PC-3 (cell line): ENCODE measurements around the gene AP1M2. TPM values are rescaled to one million over a fixed set of nuclear protein-coding genes. Genes with fewer than 3 reads are reported as not detected.

ENCODE experiments used
- ATAC-seq: fragments of 200-7000 bp; cut with Tn5 transposase; 2 replicates; pipeline ENCODE4 v1.9.1; 2020; ENCODE audit warnings: mild to moderate bottlenecking, moderate library complexity
- BruUV-seq: library from RNA; stranded (reverse); fragments of 400-500 nt; replicated peaks from 2 replicates; lab custom pipeline; 2021; lab: Mats Ljungman, UMichigan
- CTCF ChIA-PET: fragments of 300-600 bp; sonication (Branson Sonifier 250); formaldehyde crosslinking; loops from one replicate; lab custom pipeline; 2022; ENCODE audit warnings: antibody characterized with exemption; lab: Charles Lee
- POLR2A ChIA-PET: fragments of 300-600 bp; sonication (Branson Sonifier 250); formaldehyde crosslinking; loops from one replicate; lab custom pipeline; 2022; ENCODE audit warnings: antibody characterized with exemption; ENCODE audit not compliant: unreplicated experiment; lab: Charles Lee
- DNase-seq: peaks from one replicate; pipeline ENCODE4 v3.0.0-alpha.2; 2015
- H2AFZ ChIP-seq: fragments of 300-600 bp; sonication (generic); 2 replicates; pipeline ENCODE4 v1.6.0; 2016; ENCODE audit warnings: antibody characterized with exemption, low read length
- H3F3A ChIP-seq: fragments of 300-600 bp; sonication (generic); one replicate; pipeline ENCODE4 v1.6.0; 2017; ENCODE audit warnings: antibody characterized with exemption, low read length, control low read depth, mild to moderate bottlenecking; ENCODE audit not compliant: unreplicated experiment
- H3K27ac ChIP-seq: fragments of 300-600 bp; sonication (generic); 2 replicates; pipeline ENCODE4 v1.5.1; 2016; ENCODE audit warnings: mild to moderate bottlenecking, low read length
- H3K27me3 ChIP-seq: fragments of 300-600 bp; sonication (generic); 2 replicates; pipeline ENCODE4 v1.6.1; 2016; ENCODE audit warnings: low read length, mixed read lengths
- H3K36me3 ChIP-seq: fragments of 300-600 bp; sonication (generic); 2 replicates; pipeline ENCODE4 v1.6.1; 2016; ENCODE audit warnings: low read depth, mixed run types, low read length, mixed read lengths
- H3K4me1 ChIP-seq: fragments of 300-600 bp; sonication (generic); 2 replicates; pipeline ENCODE4 v1.5.1; 2016; ENCODE audit warnings: low read length; ENCODE audit not compliant: insufficient read depth
- H3K4me2 ChIP-seq: fragments of 300-600 bp; sonication (generic); 2 replicates; pipeline ENCODE4 v1.6.0; 2016; ENCODE audit warnings: low read length
- H3K4me3 ChIP-seq: fragments of 300-600 bp; sonication (generic); 2 replicates; pipeline ENCODE4 v1.5.1; 2016; ENCODE audit warnings: mild to moderate bottlenecking, low read length, mixed read lengths
- H3K79me2 ChIP-seq: fragments of 300-600 bp; sonication (generic); 2 replicates; pipeline ENCODE4 v1.6.1; 2017; ENCODE audit warnings: low read length, mixed read lengths
- H3K9ac ChIP-seq: fragments of 300-600 bp; sonication (generic); 2 replicates; pipeline ENCODE4 v1.6.0; 2016; ENCODE audit warnings: mild to moderate bottlenecking, low read length
- H3K9me2 ChIP-seq: fragments of 300-600 bp; sonication (generic); replicated peaks from 2 replicates; pipeline ENCODE4 v1.6.1; 2016; ENCODE audit warnings: mixed run types, low read length, mixed read lengths
- H3K9me3 ChIP-seq: fragments of 300-600 bp; sonication (generic); 2 replicates; pipeline ENCODE4 v1.6.1; 2016; ENCODE audit warnings: low read length, mixed read lengths
- H4K20me1 ChIP-seq: fragments of 300-600 bp; sonication (generic); 2 replicates; pipeline ENCODE4 v1.6.1; 2016; ENCODE audit warnings: low read length, mixed read lengths
- CTCF ChIP-seq: fragments of 300-600 bp; sonication (generic); conservative IDR thresholded peaks from 2 replicates; pipeline ENCODE4 v1.5.1; 2017; ENCODE audit warnings: antibody characterized with exemption, low read depth, mild to moderate bottlenecking, low read length
- EZH2 ChIP-seq: fragments of 300-600 bp; sonication (generic); IDR thresholded peaks from one replicate; pipeline ENCODE4 v1.6.1; 2017; ENCODE audit warnings: antibody characterized with exemption, mild to moderate bottlenecking, low read length; ENCODE audit not compliant: unreplicated experiment
- EZH2phosphoT487 ChIP-seq: fragments of 300-600 bp; sonication (generic); IDR thresholded peaks from 2 replicates; pipeline ENCODE4 v1.6.1; 2018; ENCODE audit warnings: mild to moderate bottlenecking, antibody characterized with exemption, low read length, borderline replicate concordance
- intact Hi-C: fragments of 100-400 bp; cut with micrococcal nuclease; formaldehyde crosslinking; loops from 2 replicates; pipeline ENCODE4 v1.9.0; 2023
- total RNA-seq: library from RNA; depleted of rRNA; stranded (reverse); fragments of >200 nt; gene quantifications from 2 replicates; pipeline ENCODE4 v1.2.3, GENCODE V29; 2014

The AP1M2 gene
- total RNA-seq, 1 experiment from 2014 or later: 50.0 TPM

- no peak overlapping the region for H3K4me2 ChIP-seq
- CTCF ChIA-PET: no interaction called here
- H3K4me1 ChIP-seq: no peaks in the 10 kb centered on the region
- POLR2A ChIA-PET: no interaction called here
- H3K27me3 ChIP-seq: no peaks in the 10 kb centered on the region
- peaks cover 47% of the 10 kb centered on the region for H3K36me3 ChIP-seq
- no peaks in the 10 kb centered on the region for H3K79me2 ChIP-seq
- no peaks in the 10 kb centered on the region for H3K9me3 ChIP-seq
- no peak overlapping the region for H3K9ac ChIP-seq
- DNase-seq: no peak
- no peak for ATAC-seq
- H3K9me2 ChIP-seq: no peaks in the 10 kb centered on the region
- BruUV-seq: no TSS peak
- H4K20me1 ChIP-seq: no peaks in the 10 kb centered on the region
- TF ChIP-seq CTCF (no peak), EZH2 (no peak), EZH2phosphoT487 (no peak)
- no peak overlapping the region for H2AFZ ChIP-seq
- H3K4me3 ChIP-seq: no peak overlapping the region
- H3F3A ChIP-seq: no peaks in the 10 kb centered on the region
- no peak overlapping the region for H3K27ac ChIP-seq
- intact Hi-C loops: no loop called here
These were observed 47.9 kb upstream of the AP1M2 start for GRCh38 chr19:10634963-10635362.

GRCh38 chr19:10634430-10634829, 47.3 kb upstream of the AP1M2 start:
- no peaks in the 10 kb centered on the region for H3F3A ChIP-seq
- no peaks in the 10 kb centered on the region for H3K79me2 ChIP-seq
- H2AFZ ChIP-seq: no peak overlapping the region
- POLR2A ChIA-PET: no interaction called here
- no peak for ATAC-seq
- peaks cover 47% of the 10 kb centered on the region for H3K36me3 ChIP-seq
- H3K27me3 ChIP-seq: no peaks in the 10 kb centered on the region
- H3K27ac ChIP-seq: no peak overlapping the region
- no peak for DNase-seq
- H3K9me3 ChIP-seq: no peaks in the 10 kb centered on the region
- H3K9me2 ChIP-seq: no peaks in the 10 kb centered on the region
- intact Hi-C loops: no loop called here
- no TSS peak for BruUV-seq
- H3K4me1 ChIP-seq: no peaks in the 10 kb centered on the region
- CTCF ChIA-PET: no interaction called here
- no peak overlapping the region for H3K4me3 ChIP-seq
- no peak overlapping the region for H3K9ac ChIP-seq
- no peak for TF ChIP-seq CTCF
- TF ChIP-seq EZH2: no peak
- no peaks in the 10 kb centered on the region for H4K20me1 ChIP-seq
- H3K4me2 ChIP-seq: no peak overlapping the region

- DNase-seq (no peak), ATAC-seq (no peak)
- Histone ChIP-seq H3K4me2 (no peak overlapping the region), H3F3A (no peaks in the 10 kb centered on the region), H3K4me1 (0 out of 2 replicates have a peak, but pooled peaks cover 4% of the 10 kb centered on the region), H3K9me2 (no peaks in the 10 kb centered on the region), H3K9me3 (no peaks in the 10 kb centered on the region), H3K27ac (no peak overlapping the region), H4K20me1 (no peaks in the 10 kb centered on the region), H3K36me3 (peaks cover 39% of the 10 kb centered on the region), H3K27me3 (no peaks in the 10 kb centered on the region), H3K79me2 (peaks cover 9% of the 10 kb centered on the region), H3K4me3 (no peak overlapping the region), H2AFZ (no peak overlapping the region), H3K9ac (no peak overlapping the region)
- intact Hi-C loops: no loop called here
- no TSS peak for BruUV-seq
- no peak for TF ChIP-seq EZH2
- no peak for TF ChIP-seq CTCF
- TF ChIP-seq EZH2phosphoT487: no peak
- CTCF ChIA-PET: no interaction called here
- POLR2A ChIA-PET: no interaction called here
These were observed 44.8 kb upstream of the AP1M2 start for GRCh38 chr19:10631874-10632273.
